ENCODE data around the gene NUDT19.

GRCh38 chr19:32720216-32720935 lies 28.8 kb downstream of the NUDT19 start:
- TF ChIP-seq CTCF (IDR thresholded peaks at IDR 0.05), result no peak
- no peak for TF ChIP-seq POLR2A (IDR thresholded peaks at IDR 0.05; ENCODE audit: low read depth)
- no peak for TF ChIP-seq POLR2AphosphoS5 (IDR thresholded peaks at IDR 0.05)

All from esophagus muscularis mucosa (tissue), 3 donors.